ENCODE results near the gene BAAT.

DNA sequence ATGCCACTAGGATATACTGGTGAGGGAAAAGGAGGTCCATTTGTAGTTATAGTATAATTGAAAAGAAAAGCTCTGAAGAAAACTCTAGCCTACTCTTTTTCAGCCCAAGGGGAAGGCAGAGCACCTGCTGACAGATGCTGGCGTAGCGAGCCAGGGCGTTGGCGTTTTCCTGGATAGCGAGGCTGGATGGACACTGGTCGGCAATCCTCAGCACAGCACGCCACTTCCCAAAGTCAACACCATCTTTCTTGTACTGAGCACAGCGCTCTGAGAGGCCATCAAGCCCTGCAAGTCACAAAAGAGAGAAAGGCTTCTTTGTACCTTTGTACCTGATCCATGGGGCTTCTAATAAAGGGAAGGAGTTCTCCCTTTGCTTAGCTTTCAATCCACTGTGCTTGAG, 42.6 kb upstream of the BAAT start:
- TF ChIP-seq, protein P1, sequence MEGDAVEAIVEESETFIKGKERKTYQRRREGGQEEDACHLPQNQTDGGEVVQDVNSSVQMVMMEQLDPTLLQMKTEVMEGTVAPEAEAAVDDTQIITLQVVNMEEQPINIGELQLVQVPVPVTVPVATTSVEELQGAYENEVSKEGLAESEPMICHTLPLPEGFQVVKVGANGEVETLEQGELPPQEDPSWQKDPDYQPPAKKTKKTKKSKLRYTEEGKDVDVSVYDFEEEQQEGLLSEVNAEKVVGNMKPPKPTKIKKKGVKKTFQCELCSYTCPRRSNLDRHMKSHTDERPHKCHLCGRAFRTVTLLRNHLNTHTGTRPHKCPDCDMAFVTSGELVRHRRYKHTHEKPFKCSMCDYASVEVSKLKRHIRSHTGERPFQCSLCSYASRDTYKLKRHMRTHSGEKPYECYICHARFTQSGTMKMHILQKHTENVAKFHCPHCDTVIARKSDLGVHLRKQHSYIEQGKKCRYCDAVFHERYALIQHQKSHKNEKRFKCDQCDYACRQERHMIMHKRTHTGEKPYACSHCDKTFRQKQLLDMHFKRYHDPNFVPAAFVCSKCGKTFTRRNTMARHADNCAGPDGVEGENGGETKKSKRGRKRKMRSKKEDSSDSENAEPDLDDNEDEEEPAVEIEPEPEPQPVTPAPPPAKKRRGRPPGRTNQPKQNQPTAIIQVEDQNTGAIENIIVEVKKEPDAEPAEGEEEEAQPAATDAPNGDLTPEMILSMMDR (conservative IDR thresholded peaks at IDR 0.05) = no peak
- no peak for TF ChIP-seq EZH2 (IDR thresholded peaks at IDR 0.05; ENCODE audit: low read depth)
